HL-60 (cell line): ENCODE data around the gene GPC5.

Experiments used
- DNase-seq, 2 experiments: peaks; one replicate each; pipeline ENCODE4 v3.0.0-alpha.2; 2010 to 2020; ENCODE audit warnings: low read depth in 1 of 2, low spot score in 1 of 2
- H3K27ac ChIP-seq: fragments of 250-450 bp; sonication (Bioruptor Pico); replicated peaks from 2 replicates; pipeline ENCODE4 v1.5.1; 2020; ENCODE audit warnings: mild to moderate bottlenecking, moderate library complexity
- H3K27me3 ChIP-seq: fragments of 250-450 bp; sonication (Bioruptor Pico); 2 replicates; pipeline ENCODE4 v1.5.1; 2021; ENCODE audit warnings: mild to moderate bottlenecking, moderate library complexity; ENCODE audit not compliant: insufficient read depth, poor library complexity, severe bottlenecking
- H3K4me3 ChIP-seq: replicated peaks from 2 replicates; pipeline ENCODE4 v1.5.1; 2011; ENCODE audit warnings: mild to moderate bottlenecking, control low read depth, low read length; ENCODE audit not compliant: insufficient read depth
- CTCF ChIP-seq: IDR thresholded peaks from one replicate; pipeline ENCODE4 v1.5.1; 2011; ENCODE audit warnings: low read length, control low read depth, inconsistent platforms; ENCODE audit not compliant: insufficient read depth
- GABPA ChIP-seq: IDR thresholded peaks from 2 replicates; pipeline ENCODE4 v1.6.1; 2012; ENCODE audit warnings: low read depth
- POLR2AphosphoS5 ChIP-seq: IDR thresholded peaks from 2 replicates; pipeline ENCODE4 v1.6.1; 2012; ENCODE audit warnings: low read depth
- REST ChIP-seq: IDR thresholded peaks from 2 replicates; pipeline ENCODE4 v1.6.1; 2012; ENCODE audit warnings: low read depth; ENCODE audit not compliant: insufficient replicate concordance
- SPI1 ChIP-seq: IDR thresholded peaks from 2 replicates; pipeline ENCODE4 v1.6.1; 2012; ENCODE audit warnings: low read depth, mild to moderate bottlenecking, borderline replicate concordance

Gene GPC5

GRCh38 chr13:91922969-91923592, 524.7 kb downstream of the GPC5 start:
- TF ChIP-seq REST (no peak), CTCF (no peak), GABPA (no peak), POLR2AphosphoS5 (no peak), SPI1 (no peak)

GRCh38 chr13:91930687-91931086, 532.3 kb downstream of the GPC5 start:
- no peak for DNase-seq
- TF ChIP-seq GABPA, result no peak
- TF ChIP-seq POLR2AphosphoS5, result no peak
- TF ChIP-seq SPI1, result no peak
- TF ChIP-seq CTCF, result no peak
- TF ChIP-seq REST, result no peak
- Histone ChIP-seq H3K27me3 (no peaks in the 10 kb centered on the region), H3K4me3 (no peak overlapping the region), H3K27ac (no peak overlapping the region)

More at GRCh38 chr13:91922969-91923592, 524.7 kb downstream of the GPC5 start:
- H3K4me3 ChIP-seq, result no peak overlapping the region
- no peak overlapping the region for H3K27ac ChIP-seq
- no peaks in the 10 kb centered on the region for H3K27me3 ChIP-seq
- DNase-seq, result no peak

- no peak for DNase-seq
- TF ChIP-seq GABPA, result no peak
- no peak for TF ChIP-seq REST
- no peak overlapping the region for H3K27ac ChIP-seq
- H3K27me3 ChIP-seq, result no peaks in the 10 kb centered on the region
- H3K4me3 ChIP-seq, result no peak overlapping the region
Measured at GRCh38 chr13:91934354-91934753, 535.9 kb downstream of the GPC5 start.
